BJ (cell line): ENCODE data around the gene CENPO. TPM values are rescaled to one million over a fixed set of nuclear protein-coding genes. Genes with fewer than 3 reads are reported as not detected.
A peak's percentile ranks its signal among the peaks of the same experiment; 100 is the strongest.

Source experiments
- CTCF ChIA-PET: fragments of 350-600 bp; formaldehyde crosslinking; extraction: SDS; loops from one replicate; lab custom pipeline; 2021; ENCODE audit warnings: antibody characterized with exemption, inconsistent platforms; lab: Yijun Ruan, JAX
- POLR2A ChIA-PET: fragments of 300-600 bp; sonication (Branson Sonifier 250); formaldehyde crosslinking; extraction: SDS; loops from one replicate; lab custom pipeline; 2021; ENCODE audit warnings: antibody characterized with exemption; lab: Charles Lee
- DNase-seq: peaks from one replicate; pipeline ENCODE4 v3.0.0-alpha.2; 2011; ENCODE audit warnings: low read depth
- H3K27me3 ChIP-seq: 2 replicates; pipeline ENCODE4 v1.6.0; 2011; ENCODE audit warnings: low read length; ENCODE audit not compliant: control insufficient read depth, insufficient read depth
- H3K36me3 ChIP-seq: 2 replicates; pipeline ENCODE4 v1.5.1; 2011; ENCODE audit warnings: low read length; ENCODE audit not compliant: control insufficient read depth, insufficient read depth
- H3K4me3 ChIP-seq: 2 replicates; pipeline ENCODE4 v1.5.1; 2011; ENCODE audit warnings: low read depth, mild to moderate bottlenecking, control low read depth, low read length
- polyA plus RNA-seq: library from polyadenylated mRNA; depleted of rRNA; stranded (reverse); fragments of >200 nt; gene quantifications from 2 replicates; pipeline ENCODE4 v1.2.3, GENCODE V29; 2011
- TF ChIP-seq, protein P1 (sequence below): IDR thresholded peaks from 2 replicates; pipeline ENCODE4 v1.5.1; 2011; ENCODE audit warnings: low read depth, mild to moderate bottlenecking, control low read depth, inconsistent platforms, low read length, moderate library complexity; ENCODE audit not compliant: insufficient read depth

Gene CENPO
- polyA plus RNA-seq, 1 experiment = 19.4 TPM

DNA sequence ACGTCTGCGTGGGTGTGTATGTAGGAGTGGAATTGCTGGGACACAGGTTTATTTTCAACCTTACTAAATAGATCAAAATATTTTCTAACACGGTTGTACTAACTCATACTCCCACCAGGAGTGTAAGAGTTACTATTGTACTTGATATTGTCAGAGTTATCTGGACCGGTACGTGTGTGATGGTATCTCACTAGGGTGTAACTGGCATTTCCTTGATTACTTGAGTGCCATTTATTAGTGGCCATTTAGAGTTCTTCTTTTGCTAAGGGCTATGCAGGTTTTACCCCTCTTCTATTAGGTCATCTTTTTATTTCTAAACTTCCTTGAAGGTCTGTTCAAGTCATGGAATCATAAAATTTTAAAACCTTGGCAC is 33.5 kb downstream of the CENPO start:
- ChIA-PET CTCF (interaction anchor here (1.2 to 8.1 kb wide), 14 partner anchors 9 to 422 kb away, joined by 3 to 76 read pairs (median 10); partner anchors contain the start of genes CENPO, NCOA1 and PTRHD1), POLR2A (no interaction called here)
- TF ChIP-seq, protein P1, sequence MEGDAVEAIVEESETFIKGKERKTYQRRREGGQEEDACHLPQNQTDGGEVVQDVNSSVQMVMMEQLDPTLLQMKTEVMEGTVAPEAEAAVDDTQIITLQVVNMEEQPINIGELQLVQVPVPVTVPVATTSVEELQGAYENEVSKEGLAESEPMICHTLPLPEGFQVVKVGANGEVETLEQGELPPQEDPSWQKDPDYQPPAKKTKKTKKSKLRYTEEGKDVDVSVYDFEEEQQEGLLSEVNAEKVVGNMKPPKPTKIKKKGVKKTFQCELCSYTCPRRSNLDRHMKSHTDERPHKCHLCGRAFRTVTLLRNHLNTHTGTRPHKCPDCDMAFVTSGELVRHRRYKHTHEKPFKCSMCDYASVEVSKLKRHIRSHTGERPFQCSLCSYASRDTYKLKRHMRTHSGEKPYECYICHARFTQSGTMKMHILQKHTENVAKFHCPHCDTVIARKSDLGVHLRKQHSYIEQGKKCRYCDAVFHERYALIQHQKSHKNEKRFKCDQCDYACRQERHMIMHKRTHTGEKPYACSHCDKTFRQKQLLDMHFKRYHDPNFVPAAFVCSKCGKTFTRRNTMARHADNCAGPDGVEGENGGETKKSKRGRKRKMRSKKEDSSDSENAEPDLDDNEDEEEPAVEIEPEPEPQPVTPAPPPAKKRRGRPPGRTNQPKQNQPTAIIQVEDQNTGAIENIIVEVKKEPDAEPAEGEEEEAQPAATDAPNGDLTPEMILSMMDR = no peak
- H3K27me3 ChIP-seq = no peaks in the 10 kb centered on the region
- DNase-seq = no peak
- peaks cover 4% of the 10 kb centered on the region for H3K36me3 ChIP-seq
- H3K4me3 ChIP-seq = no peak overlapping the region

DNA sequence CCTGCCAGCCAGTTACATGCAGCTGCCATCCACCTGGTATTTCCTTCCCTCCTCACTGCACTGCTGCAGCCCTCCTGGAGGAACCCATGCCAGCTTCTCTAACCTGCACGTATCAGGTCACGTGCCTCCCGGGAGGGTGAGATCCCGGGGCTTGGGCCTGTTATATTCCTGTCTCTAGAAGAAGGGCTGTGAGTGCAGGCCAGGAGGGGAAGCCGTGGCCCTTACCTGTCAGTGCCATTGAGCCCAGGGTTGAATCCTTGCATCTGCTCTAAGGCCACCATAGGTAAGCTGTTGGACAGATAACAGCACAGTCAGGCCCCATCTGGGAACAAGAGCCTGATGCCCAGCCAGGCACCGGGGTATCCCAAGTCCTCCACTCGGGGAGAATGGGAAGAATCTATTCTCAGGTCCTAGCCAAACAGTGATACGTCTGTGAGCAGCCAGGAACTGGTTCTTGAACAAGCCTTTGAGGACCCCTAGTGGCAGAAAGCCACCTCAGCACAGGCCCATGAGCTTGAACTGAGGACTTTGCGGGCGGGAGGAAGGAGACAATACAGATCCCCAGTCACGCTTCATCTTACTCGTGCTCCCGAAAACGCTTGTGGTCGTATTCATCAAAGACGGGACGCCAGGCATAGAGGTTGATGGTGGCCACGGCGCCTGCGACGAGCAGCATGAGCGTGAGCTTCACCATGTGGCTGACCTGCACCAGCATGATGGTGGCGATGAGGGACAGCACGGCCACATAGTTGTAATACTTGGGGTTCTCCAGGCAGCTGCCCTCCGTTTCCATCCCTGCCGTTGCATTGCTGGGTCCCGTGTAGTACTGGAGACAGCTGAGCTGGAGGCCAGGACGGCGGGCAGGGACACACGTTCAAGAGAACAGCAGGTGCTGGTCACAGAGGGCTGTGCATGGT is 34.4 kb downstream of the CENPO start:
- TF ChIP-seq, protein P1 = peak; percentile 93
- POLR2A ChIA-PET = no interaction called here
- no peaks in the 10 kb centered on the region for H3K27me3 ChIP-seq
- CTCF ChIA-PET = interaction anchor here (0.5 to 8.1 kb wide), 39 partner anchors 9 to 1004 kb away, joined by 3 to 76 read pairs (median 4); partner anchors contain the start of genes CENPO, NCOA1 and PTRHD1
- H3K36me3 ChIP-seq = peaks cover 4% of the 10 kb centered on the region
- no peak overlapping the region for H3K4me3 ChIP-seq
- DNase-seq = peak; percentile 29

DNA sequence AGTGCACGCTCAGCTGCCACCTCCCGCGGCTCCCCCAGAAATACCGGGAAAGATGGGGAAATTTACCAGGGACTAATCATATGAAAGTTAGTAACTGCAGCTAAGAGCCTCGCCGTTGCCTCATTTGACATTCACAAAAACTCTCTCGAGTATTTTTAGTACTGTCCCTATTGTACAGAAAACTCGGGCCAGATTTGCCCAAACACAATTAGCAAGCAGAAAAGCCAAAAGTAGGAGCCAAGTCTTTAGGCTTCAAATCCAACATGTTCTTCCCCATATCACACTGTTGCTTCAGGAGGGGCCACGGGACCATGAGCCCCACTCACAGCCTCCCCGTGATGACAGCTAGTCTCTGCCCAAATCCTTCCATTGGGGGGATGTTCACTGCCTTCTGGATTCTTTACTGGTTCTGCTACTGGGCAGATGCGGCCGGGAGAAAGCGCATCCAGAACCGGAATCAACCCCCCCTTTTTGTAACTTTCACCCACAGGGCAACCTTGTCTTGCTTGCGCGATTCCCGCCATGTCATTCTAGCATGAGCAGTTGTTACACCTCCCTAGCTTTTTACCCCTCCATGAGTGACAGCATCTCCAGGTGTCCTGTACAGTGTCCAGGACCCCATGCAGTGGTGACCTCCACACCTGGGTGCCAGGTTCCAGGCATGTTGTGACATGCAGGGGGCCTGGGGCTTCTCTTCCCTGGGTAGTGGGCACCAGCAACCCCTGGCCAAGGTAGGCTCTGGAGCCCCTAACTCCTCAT is 35.2 kb downstream of the CENPO start:
- Histone ChIP-seq H3K36me3 (peaks cover 5% of the 10 kb centered on the region), H3K4me3 (no peak overlapping the region), H3K27me3 (no peaks in the 10 kb centered on the region)
- TF ChIP-seq, protein P1 = no peak
- ChIA-PET CTCF (interaction anchor here (0.5 to 8.1 kb wide), 36 partner anchors 8 to 1005 kb away, joined by 3 to 76 read pairs (median 4); partner anchors contain the start of genes CENPO, NCOA1 and PTRHD1), POLR2A (no interaction called here)
- no peak for DNase-seq

DNA sequence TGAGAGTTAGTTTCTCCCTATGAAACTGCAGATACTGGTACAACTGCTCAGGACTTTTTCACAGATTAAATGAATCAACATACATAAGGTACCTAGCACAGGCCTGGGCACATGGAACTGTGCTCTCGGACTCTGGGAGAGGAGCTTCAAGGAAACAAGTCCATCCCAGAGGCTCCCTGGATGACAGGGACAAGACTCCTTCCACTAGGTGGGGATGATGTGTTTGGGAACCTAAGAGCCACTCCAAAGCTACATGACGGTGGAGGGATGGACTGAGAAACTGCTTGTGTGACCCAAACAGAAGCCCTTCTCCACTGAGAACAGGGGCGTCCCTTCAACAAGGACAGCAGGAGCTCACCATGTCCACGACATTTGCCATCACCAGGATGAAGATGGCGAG is 37.1 kb downstream of the CENPO start:
- TF ChIP-seq, protein P1 = peak; percentile 38; the same call in 1 of the 2 replicates
- peaks cover 12% of the 10 kb centered on the region for H3K36me3 ChIP-seq
- no peak for DNase-seq
- H3K4me3 ChIP-seq = no peak overlapping the region
- H3K27me3 ChIP-seq = no peaks in the 10 kb centered on the region
- ChIA-PET CTCF (interaction anchor here (0.6 to 8.1 kb wide), 10 partner anchors 13 to 420 kb away, joined by 3 to 76 read pairs (median 3); no protein-coding TSS in a partner anchor), POLR2A (no interaction called here)
